ENCODE results near the gene EBLN1. TPM values are rescaled to one million over a fixed set of nuclear protein-coding genes. Genes with fewer than 3 reads are reported as not detected.

The EBLN1 gene
- polyA plus RNA-seq, 1 donor from 2014 or later: not detected

- no peaks in the 10 kb centered on the region for H4K20me1 ChIP-seq (ENCODE audit: insufficient read depth)
- no peaks in the 10 kb centered on the region for H3K27me3 ChIP-seq (ENCODE audit: insufficient read depth, low read depth, low read length)
- H3K4me2 ChIP-seq (ENCODE audit: low read length): no peak overlapping the region
- H2AFZ ChIP-seq (ENCODE audit: low read depth, low read length): no peak overlapping the region
- no peaks in the 10 kb centered on the region for H3K36me3 ChIP-seq (ENCODE audit: insufficient read depth, low read length)
- H3K9me3 ChIP-seq (ENCODE audit: low read length): no peaks in the 10 kb centered on the region
- no peaks in the 10 kb centered on the region for H3K79me2 ChIP-seq (replicated peaks; ENCODE audit: insufficient read depth, low read length)
- no peak overlapping the region for H3K4me3 ChIP-seq (ENCODE audit: low read length)
- no peak overlapping the region for H3K27ac ChIP-seq (ENCODE audit: low read length)
- H3K9me2 ChIP-seq (ENCODE audit: insufficient read depth, low read length): no peaks in the 10 kb centered on the region
- TF ChIP-seq SMC3 (conservative IDR thresholded peaks at IDR 0.05; ENCODE audit: poor library complexity): no peak
- TF ChIP-seq RAD21 (conservative IDR thresholded peaks at IDR 0.05): no peak
- TF ChIP-seq REST (IDR thresholded peaks at IDR 0.05; ENCODE audit: borderline replicate concordance): no peak
- TF ChIP-seq MXI1 (conservative IDR thresholded peaks at IDR 0.05; ENCODE audit: poor library complexity, severe bottlenecking): no peak
- TF ChIP-seq POLR2AphosphoS5 (IDR thresholded peaks at IDR 0.05): no peak
- no peak for TF ChIP-seq CTCF (IDR thresholded peaks at IDR 0.05; ENCODE audit: poor library complexity, severe bottlenecking)
- H3K9ac ChIP-seq (ENCODE audit: low read length): no peak overlapping the region
- no peaks in the 10 kb centered on the region for H3F3A ChIP-seq (ENCODE audit: insufficient read depth, low read length, poor library complexity, severe bottlenecking)
Observed at GRCh38 chr10:22222236-22223190, 4.7 kb upstream of the EBLN1 start.

GRCh38 chr10:22219308-22219707, 1.5 kb upstream of the EBLN1 start:
- no peak overlapping the region for H3K4me3 ChIP-seq (ENCODE audit: low read length)

More at GRCh38 chr10:22219308-22219707, 1.5 kb upstream of the EBLN1 start:
- H3K36me3 ChIP-seq (ENCODE audit: insufficient read depth, low read length): no peaks in the 10 kb centered on the region
- H4K20me1 ChIP-seq (ENCODE audit: insufficient read depth): no peaks in the 10 kb centered on the region
- no peaks in the 10 kb centered on the region for H3K9me3 ChIP-seq (ENCODE audit: low read length)
- no peak overlapping the region for H2AFZ ChIP-seq (ENCODE audit: low read depth, low read length)
- H3K79me2 ChIP-seq (replicated peaks; ENCODE audit: insufficient read depth, low read length): no peaks in the 10 kb centered on the region
- no peaks in the 10 kb centered on the region for H3F3A ChIP-seq (ENCODE audit: insufficient read depth, low read length, poor library complexity, severe bottlenecking)
- H3K27ac ChIP-seq (ENCODE audit: low read length): no peak overlapping the region
- no peak overlapping the region for H3K4me2 ChIP-seq (ENCODE audit: low read length)
- H3K9me2 ChIP-seq (ENCODE audit: insufficient read depth, low read length): no peaks in the 10 kb centered on the region
- H3K9ac ChIP-seq (ENCODE audit: low read length): no peak overlapping the region
- TF ChIP-seq RAD21 (conservative IDR thresholded peaks at IDR 0.05) (no peak), TAF1 (IDR thresholded peaks at IDR 0.05; ENCODE audit: low read depth) (no peak), CTCF (IDR thresholded peaks at IDR 0.05; ENCODE audit: poor library complexity, severe bottlenecking) (no peak), REST (IDR thresholded peaks at IDR 0.05; ENCODE audit: borderline replicate concordance) (no peak), EP300 (conservative IDR thresholded peaks at IDR 0.05; ENCODE audit: poor library complexity, severe bottlenecking) (no peak), MXI1 (conservative IDR thresholded peaks at IDR 0.05; ENCODE audit: poor library complexity, severe bottlenecking) (no peak), EZH2 (IDR thresholded peaks at IDR 0.05; ENCODE audit: borderline replicate concordance, insufficient read depth, low read length, poor library complexity, severe bottlenecking) (no peak), SMC3 (conservative IDR thresholded peaks at IDR 0.05; ENCODE audit: poor library complexity) (no peak), POLR2AphosphoS5 (IDR thresholded peaks at IDR 0.05) (no peak)
- no peaks in the 10 kb centered on the region for H3K27me3 ChIP-seq (ENCODE audit: insufficient read depth, low read depth, low read length)
